T-helper 2 cell treated with Interferon-gamma antibody and Interleukin-4, amounts not matched to agents 100 ng/mL and 5 ng/mL, for 36 hours (primary cell): ENCODE data around the gene NRM. TPM values are rescaled to one million over a fixed set of nuclear protein-coding genes. Genes with fewer than 3 reads are reported as not detected.
"Not testable (repeated sequence)": the region's sequence is repeated elsewhere in the genome, so short reads cannot be mapped to it uniquely, and the experiment has no call there.

Experiments used
- intact Hi-C: fragments of 100-400 bp; cut with micrococcal nuclease; formaldehyde crosslinking; loops from one replicate; pipeline ENCODE4 v1.15.1; 2023
- total RNA-seq: library from RNA; stranded (reverse); gene quantifications from 2 replicates; pipeline ENCODE4 v1.2.3, GENCODE V29; 2022

Gene NRM
- total RNA-seq: 33.5 and 35.1 TPM in 2 replicates

GRCh38 chr6:30690403-30691207 lies at the start of gene NRM:
Gene NRM (minus strand): TSS chr6:30690984. CDS start chr6:30690974, 10 bp downstream.
- intact Hi-C loops: no loop called here

- intact Hi-C loops: loop anchor here (5.0 kb wide), 3 partner anchors 72 to 528 kb away; partner anchors contain the start of gene TRIM26
Measured at GRCh38 chr6:30740540-30740870, 49.7 kb upstream of the NRM start.

- intact Hi-C loops: no loop called here
Measured at GRCh38 chr6:30738532-30738931, 47.7 kb upstream of the NRM start.

- intact Hi-C loops: loop anchor here (2.0 kb wide), 1 partner anchor 179 kb away; the partner anchor contains the start of gene VARS2
Measured at GRCh38 chr6:30735668-30736314, 45.0 kb upstream of the NRM start.

- intact Hi-C loops: no loop called here
Measured at GRCh38 chr6:30732237-30732943, 41.6 kb upstream of the NRM start.

- intact Hi-C loops: loop anchor here (2.0 kb wide), 1 partner anchor 190 kb away; no protein-coding TSS in a partner anchor
Measured at GRCh38 chr6:30730601-30731435, 40.0 kb upstream of the NRM start.

- intact Hi-C loops: no loop called here
Measured at GRCh38 chr6:30727920-30728553, 37.3 kb upstream of the NRM start.

- intact Hi-C loops: no loop called here
Measured at GRCh38 chr6:30726506-30727413, 36.0 kb upstream of the NRM start.

- intact Hi-C loops: no loop called here
Measured at GRCh38 chr6:30725713-30726505, 35.1 kb upstream of the NRM start.

- intact Hi-C loops: no loop called here
Measured at GRCh38 chr6:30724906-30725667, 34.3 kb upstream of the NRM start.

- intact Hi-C loops: not testable (repeated sequence)
Measured at GRCh38 chr6:30723843-30724741, 33.3 kb upstream of the NRM start.

- intact Hi-C loops: not testable (repeated sequence)
Measured at GRCh38 chr6:30723159-30723842, 32.5 kb upstream of the NRM start.

GRCh38 chr6:30722280-30723112 lies 31.7 kb upstream of the NRM start:
- intact Hi-C loops: loop anchor here (1.0 kb wide), 1 partner anchor 43 kb away; no protein-coding TSS in a partner anchor

GRCh38 chr6:30722025-30722279 lies 31.2 kb upstream of the NRM start:
- intact Hi-C loops: loop anchor here (1.0 kb wide), 1 partner anchor 43 kb away; no protein-coding TSS in a partner anchor

GRCh38 chr6:30721198-30722024 lies 30.6 kb upstream of the NRM start:
- intact Hi-C loops: loop anchor here (1.0 to 2.0 kb wide), 4 partner anchors 16 to 165 kb away; partner anchors contain the start of genes GNL1 and PRR3
